ENCODE measurements around the gene CREBBP.

- TF ChIP-seq POLR2AphosphoS5 (IDR thresholded peaks at IDR 0.05; ENCODE audit: borderline replicate concordance, low read depth, low read length): no peak
- TF ChIP-seq EZH2 (IDR thresholded peaks at IDR 0.05): no peak
- no peak for TF ChIP-seq FOXP2 (optimal IDR thresholded peaks at IDR 0.05; ENCODE audit: control extremely low read depth, extremely low read length, insufficient read depth)
These were observed 126.3 kb downstream of the CREBBP start for GRCh38 chr16:3754081-3754703.

All from SK-N-MC (cell line).